Measurements from ENCODE around the gene UCN2. TPM values are rescaled to one million over a fixed set of nuclear protein-coding genes. Genes with fewer than 3 reads are reported as not detected.

Gene UCN2
- total RNA-seq, 3 donors from 2014 or later (not counting 1 experiment from before 2014, with no cell fraction given): not detected

DNA sequence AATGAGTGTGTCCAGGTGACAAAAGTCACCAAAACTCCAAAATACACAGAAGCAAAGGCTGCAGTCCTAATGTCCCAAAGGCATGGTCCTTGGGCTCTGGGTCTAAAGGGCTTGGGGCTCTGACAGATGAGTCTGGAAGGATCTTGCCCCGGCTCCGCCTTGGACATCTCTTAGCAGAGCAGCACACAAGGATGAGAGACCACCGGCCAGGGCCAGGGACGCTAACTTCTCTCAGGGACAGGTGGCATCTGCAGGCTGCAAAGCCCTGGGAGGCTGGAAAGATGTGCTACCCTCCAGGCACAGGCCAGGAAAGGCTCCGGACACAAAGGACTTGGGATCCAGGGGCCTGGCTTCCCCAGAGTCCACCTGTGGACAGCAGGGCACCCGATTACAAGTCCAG is 45.5 kb downstream of the UCN2 start:
- Histone ChIP-seq H3K4me1 (ENCODE audit: control insufficient read depth, insufficient read depth, low read length) (peaks cover 60% of the 10 kb centered on the region), H3K27me3 (ENCODE audit: control insufficient read depth, insufficient read depth, low read length) (no peaks in the 10 kb centered on the region), H3K36me3 (ENCODE audit: control insufficient read depth, insufficient read depth, low read length) (no peaks in the 10 kb centered on the region), H3K27ac (ENCODE audit: low read length) (no peak overlapping the region), H3K9me3 (ENCODE audit: control insufficient read depth, insufficient read depth, low read length) (no peaks in the 10 kb centered on the region), H3K4me3 (ENCODE audit: low read length) (no peak overlapping the region)
- TF ChIP-seq, protein P1, sequence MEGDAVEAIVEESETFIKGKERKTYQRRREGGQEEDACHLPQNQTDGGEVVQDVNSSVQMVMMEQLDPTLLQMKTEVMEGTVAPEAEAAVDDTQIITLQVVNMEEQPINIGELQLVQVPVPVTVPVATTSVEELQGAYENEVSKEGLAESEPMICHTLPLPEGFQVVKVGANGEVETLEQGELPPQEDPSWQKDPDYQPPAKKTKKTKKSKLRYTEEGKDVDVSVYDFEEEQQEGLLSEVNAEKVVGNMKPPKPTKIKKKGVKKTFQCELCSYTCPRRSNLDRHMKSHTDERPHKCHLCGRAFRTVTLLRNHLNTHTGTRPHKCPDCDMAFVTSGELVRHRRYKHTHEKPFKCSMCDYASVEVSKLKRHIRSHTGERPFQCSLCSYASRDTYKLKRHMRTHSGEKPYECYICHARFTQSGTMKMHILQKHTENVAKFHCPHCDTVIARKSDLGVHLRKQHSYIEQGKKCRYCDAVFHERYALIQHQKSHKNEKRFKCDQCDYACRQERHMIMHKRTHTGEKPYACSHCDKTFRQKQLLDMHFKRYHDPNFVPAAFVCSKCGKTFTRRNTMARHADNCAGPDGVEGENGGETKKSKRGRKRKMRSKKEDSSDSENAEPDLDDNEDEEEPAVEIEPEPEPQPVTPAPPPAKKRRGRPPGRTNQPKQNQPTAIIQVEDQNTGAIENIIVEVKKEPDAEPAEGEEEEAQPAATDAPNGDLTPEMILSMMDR (IDR thresholded peaks at IDR 0.05): no peak
- Mint-ChIP-seq H3K4me1 (peaks cover 11 to 23% of the 10 kb centered on the region in 2 donors), H3K27ac (no peak overlapping the region), H3K4me3 (no peak overlapping the region), H3K9me3 (no peaks in the 10 kb centered on the region), H3K36me3 (no peaks in the 10 kb centered on the region), H3K27me3 (ENCODE audit: low read depth in 2 of 2) (no peaks in the 10 kb centered on the region)
- intact Hi-C loops (cut with micrococcal nuclease): no loop called here
- ATAC-seq: no peak
- DNase-seq: no peak
- WGBS (ENCODE audit: insufficient coverage): 95% methylated on average over 6 of the region's 6 CpGs

DNA sequence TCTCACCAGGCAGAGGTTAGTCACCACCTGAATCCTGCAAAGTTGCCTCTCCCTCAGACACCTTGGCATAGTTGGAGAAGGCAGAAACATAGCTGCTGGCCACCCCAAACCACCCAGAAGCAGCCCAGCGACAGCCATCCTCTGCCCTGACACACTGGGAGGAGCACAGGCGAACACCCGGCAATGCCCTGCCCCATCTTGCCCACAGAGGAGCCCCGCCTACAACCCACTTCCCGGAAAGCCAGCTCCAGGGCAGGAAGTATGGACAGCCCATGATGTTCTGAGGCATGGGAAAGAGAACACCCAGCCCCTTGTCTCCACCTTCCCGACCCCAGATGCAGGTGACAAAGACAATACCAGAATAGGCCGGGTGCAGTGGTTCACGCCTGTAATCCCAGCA is 47.0 kb downstream of the UCN2 start:
- 72% methylated on average over 8 of the region's 8 CpGs for WGBS (ENCODE audit: insufficient coverage)
- TF ChIP-seq, protein P1 (IDR thresholded peaks at IDR 0.05): no peak
- ATAC-seq (no peak), DNase-seq (no peak)
- no peaks in the 10 kb centered on the region for H3K36me3 Mint-ChIP-seq
- no peak overlapping the region for H3K4me3 ChIP-seq (ENCODE audit: low read length)
- intact Hi-C loops (cut with micrococcal nuclease): no loop called here
- H3K9me3 ChIP-seq (ENCODE audit: control insufficient read depth, insufficient read depth, low read length): no peaks in the 10 kb centered on the region
- no peaks in the 10 kb centered on the region for H3K36me3 ChIP-seq (ENCODE audit: control insufficient read depth, insufficient read depth, low read length)
- peak overlapping the region in 1 of 2 donors; percentile 21 for H3K27ac Mint-ChIP-seq
- no peak overlapping the region for H3K27ac ChIP-seq (ENCODE audit: low read length)
- peaks cover 60% of the 10 kb centered on the region for H3K4me1 ChIP-seq (ENCODE audit: control insufficient read depth, insufficient read depth, low read length)
- no peaks in the 10 kb centered on the region for H3K27me3 Mint-ChIP-seq (ENCODE audit: low read depth in 2 of 2)
- H3K4me3 Mint-ChIP-seq: no peak overlapping the region
- H3K9me3 Mint-ChIP-seq: no peaks in the 10 kb centered on the region
- H3K27me3 ChIP-seq (ENCODE audit: control insufficient read depth, insufficient read depth, low read length): no peaks in the 10 kb centered on the region
- peaks cover 11 to 23% of the 10 kb centered on the region in 2 donors for H3K4me1 Mint-ChIP-seq

DNA sequence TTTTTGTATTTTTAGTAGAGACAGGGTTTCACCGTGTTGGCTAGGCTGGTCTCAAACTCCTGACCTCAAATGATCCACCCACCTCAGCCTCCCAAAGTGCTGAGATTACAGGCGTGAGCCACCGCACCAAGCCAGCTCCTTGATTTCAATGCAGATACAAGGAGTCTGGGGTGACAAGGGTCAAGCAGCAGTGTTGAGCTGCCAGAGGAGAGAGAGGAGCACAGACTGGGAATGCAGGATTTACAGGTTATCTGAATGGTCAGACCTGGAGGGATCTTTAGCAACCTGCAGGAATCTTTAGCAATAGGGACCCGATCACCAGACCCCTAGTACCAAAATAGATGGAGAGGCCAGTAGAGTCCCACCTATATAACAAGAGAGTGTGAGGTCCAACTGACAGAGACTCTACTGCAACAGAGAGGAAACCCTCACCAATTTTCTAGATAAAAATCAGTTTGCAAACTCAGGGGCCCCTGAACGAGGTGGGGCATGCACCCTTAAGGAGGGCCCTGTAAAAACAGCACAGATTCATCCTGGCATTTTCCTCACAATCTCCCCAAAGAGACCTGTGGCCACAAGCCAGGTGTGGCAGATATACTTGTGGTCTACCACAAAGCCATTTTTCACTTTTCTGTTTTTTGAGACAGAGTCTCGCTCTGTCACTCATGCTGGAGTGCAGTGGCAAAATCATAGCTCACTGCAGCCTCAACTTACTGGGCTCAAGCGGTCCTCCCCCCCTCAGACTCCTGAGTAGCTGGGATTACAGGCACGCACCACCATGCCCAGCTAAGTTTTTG is 49.0 kb downstream of the UCN2 start:
- no peak overlapping the region for H3K27ac Mint-ChIP-seq
- peaks cover 8 to 19% of the 10 kb centered on the region in 2 donors for H3K4me1 Mint-ChIP-seq
- Histone ChIP-seq H3K27me3 (ENCODE audit: control insufficient read depth, insufficient read depth, low read length) (no peaks in the 10 kb centered on the region), H3K36me3 (ENCODE audit: control insufficient read depth, insufficient read depth, low read length) (no peaks in the 10 kb centered on the region), H3K27ac (ENCODE audit: low read length) (no peak overlapping the region), H3K4me3 (ENCODE audit: low read length) (no peak overlapping the region), H3K9me3 (ENCODE audit: control insufficient read depth, insufficient read depth, low read length) (no peaks in the 10 kb centered on the region), H3K4me1 (ENCODE audit: control insufficient read depth, insufficient read depth, low read length) (peaks cover 50% of the 10 kb centered on the region)
- TF ChIP-seq, protein P1 (IDR thresholded peaks at IDR 0.05): no peak
- DNase-seq: peak in 1 of 2 donors; percentile 59
- 34% methylated on average over 7 of the region's 8 CpGs for WGBS (ENCODE audit: insufficient coverage)
- H3K36me3 Mint-ChIP-seq: no peaks in the 10 kb centered on the region
- H3K9me3 Mint-ChIP-seq: no peaks in the 10 kb centered on the region
- intact Hi-C loops (cut with micrococcal nuclease): no loop called here
- no peaks in the 10 kb centered on the region for H3K27me3 Mint-ChIP-seq (ENCODE audit: low read depth in 2 of 2)
- H3K4me3 Mint-ChIP-seq: no peak overlapping the region
- ATAC-seq: no peak

Other genes starting within 250 kb of the UCN2 start
- not detected for gene SPINK8, start 230.1 kb downstream of the UCN2 start, total RNA-seq
- under 1 TPM in 1 of 3 donors, not detected in 2; 0.25 TPM for gene FBXW12, start 191.6 kb downstream of the UCN2 start, total RNA-seq
- 1 to 10 TPM; 4.3 to 5.0 (median 4.4) TPM for gene PLXNB1, start 133.7 kb downstream of the UCN2 start, total RNA-seq
- gene CCDC51, start 123.7 kb downstream of the UCN2 start, total RNA-seq: 1 to 10 TPM; 4.4 to 8.8 (median 6.8) TPM
- 100 to 1,000 TPM; 192 to 239 (median 229) TPM for gene TMA7, start 123.5 kb downstream of the UCN2 start, total RNA-seq
- 10 to 100 TPM in 2 of 3 donors, 1 to 10 TPM in 1; 8.5 to 11.0 (median 10.6) TPM for gene ATRIP, start 117.0 kb downstream of the UCN2 start, total RNA-seq
- 100 to 1,000 TPM; 211 to 237 (median 218) TPM for gene SHISA5, start 59.6 kb downstream of the UCN2 start, total RNA-seq
- gene PFKFB4, start 7.0 kb downstream of the UCN2 start, total RNA-seq: 1 to 10 TPM; 2.4 to 4.3 (median 3.6) TPM
- 1 to 10 TPM in 2 of 3 donors, under 1 TPM in 1; 0.54 to 1.7 (median 1.4) TPM for gene COL7A1, start 31.5 kb upstream of the UCN2 start, total RNA-seq
- 100 to 1,000 TPM; 117 to 139 (median 124) TPM for gene UQCRC1, start 45.9 kb upstream of the UCN2 start, total RNA-seq
- not detected for gene TMEM89, start 58.0 kb upstream of the UCN2 start, total RNA-seq
- gene SLC26A6, start 71.7 kb upstream of the UCN2 start, total RNA-seq: 10 to 100 TPM; 25.8 to 37.6 (median 32.3) TPM
- gene CELSR3, start 99.1 kb upstream of the UCN2 start, total RNA-seq: 1 to 10 TPM; 2.0 to 3.4 (median 2.6) TPM
- gene NCKIPSD, start 122.1 kb upstream of the UCN2 start, total RNA-seq: 10 to 100 TPM; 12.2 to 14.1 (median 12.8) TPM
- gene IP6K2, start 153.4 kb upstream of the UCN2 start, total RNA-seq: 100 to 1,000 TPM; 140 to 151 (median 148) TPM

Data from natural killer cell (primary cell).